Glomerular visceral epithelial cell (primary cell): Measurements from ENCODE around the gene OXCT1.
"Not testable (repeated sequence)": the region's sequence is repeated elsewhere in the genome, so short reads cannot be mapped to it uniquely, and the experiment has no call there.

ENCODE experiments used
- DNase-seq: peaks from one replicate; pipeline ENCODE4 v3.0.0-alpha.2; 2016; ENCODE audit errors: extremely low spot score

Gene OXCT1

DNA sequence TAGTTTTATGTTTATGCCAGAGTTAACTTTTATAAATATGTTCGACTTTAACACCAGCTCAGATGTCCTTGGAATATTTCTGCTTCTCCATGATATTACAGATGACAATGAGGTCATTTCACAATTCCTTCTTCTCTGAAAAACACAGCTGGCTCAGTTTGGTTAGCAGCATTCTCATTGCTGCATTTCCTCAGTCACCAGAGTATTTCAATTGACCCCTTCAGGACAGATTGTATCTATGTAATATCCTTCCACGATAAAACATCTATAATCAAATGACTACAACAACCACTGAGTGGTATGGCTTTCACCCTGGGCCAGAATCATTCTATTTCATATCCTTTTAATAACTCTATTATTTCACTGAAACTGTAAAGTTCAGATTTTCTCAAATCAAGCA, 148.7 kb downstream of the OXCT1 start:
- no peak for DNase-seq

DNA sequence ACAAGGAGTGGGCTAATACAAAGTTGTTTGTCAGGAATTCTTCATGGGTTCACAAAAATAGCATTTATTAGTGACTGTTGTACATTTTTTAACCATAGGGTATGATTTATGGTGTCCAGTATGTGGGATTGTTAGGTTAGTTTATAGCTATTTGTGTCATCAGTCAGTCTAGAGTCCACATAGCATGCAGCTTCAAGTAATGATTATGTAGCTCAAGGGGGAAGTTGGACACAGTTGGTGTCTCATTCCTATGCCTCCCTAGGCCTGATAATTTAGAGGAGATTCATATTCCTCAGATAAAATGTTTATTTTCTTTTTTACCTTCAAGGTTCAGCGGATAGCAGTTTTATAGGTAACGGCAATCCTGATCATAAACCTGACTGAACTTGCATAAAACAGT, 153.8 kb downstream of the OXCT1 start:
- DNase-seq, result no peak

DNA sequence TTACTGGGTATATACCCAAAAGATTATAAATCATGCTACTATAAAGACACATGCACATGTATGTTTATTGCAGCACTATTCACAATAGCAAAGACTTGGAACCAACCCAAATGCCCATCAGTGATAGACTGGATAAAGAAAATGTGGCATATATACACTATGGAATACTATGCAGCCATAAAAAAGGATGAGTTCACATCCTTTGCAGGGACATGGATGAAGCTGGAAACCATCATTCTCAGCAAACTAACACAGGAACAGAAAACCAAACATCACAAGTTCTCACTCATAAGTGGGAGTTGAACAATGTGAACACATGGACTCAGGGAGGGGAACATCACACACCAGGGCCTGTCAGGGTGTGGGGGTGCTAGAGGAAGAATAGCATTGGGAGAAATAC, 155.8 kb downstream of the OXCT1 start:
- DNase-seq, result not testable (repeated sequence)

DNA sequence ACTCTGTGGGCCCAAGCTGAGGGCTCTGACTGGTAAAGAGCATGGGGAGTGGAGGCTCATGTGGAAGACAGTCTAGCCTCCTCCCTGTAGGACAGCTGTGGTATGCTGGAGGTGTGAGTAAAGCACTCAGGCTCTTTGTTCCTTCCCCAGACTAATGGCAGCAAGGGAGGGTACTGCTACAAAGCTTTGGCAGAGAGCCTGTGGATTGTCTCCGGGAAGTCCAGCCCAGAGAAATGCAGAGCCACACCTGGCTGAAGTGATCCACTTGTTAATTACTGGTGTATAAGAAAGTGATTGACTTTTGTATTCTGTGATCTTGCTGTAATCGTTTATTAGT, 161.7 kb downstream of the OXCT1 start:
- no peak for DNase-seq

DNA sequence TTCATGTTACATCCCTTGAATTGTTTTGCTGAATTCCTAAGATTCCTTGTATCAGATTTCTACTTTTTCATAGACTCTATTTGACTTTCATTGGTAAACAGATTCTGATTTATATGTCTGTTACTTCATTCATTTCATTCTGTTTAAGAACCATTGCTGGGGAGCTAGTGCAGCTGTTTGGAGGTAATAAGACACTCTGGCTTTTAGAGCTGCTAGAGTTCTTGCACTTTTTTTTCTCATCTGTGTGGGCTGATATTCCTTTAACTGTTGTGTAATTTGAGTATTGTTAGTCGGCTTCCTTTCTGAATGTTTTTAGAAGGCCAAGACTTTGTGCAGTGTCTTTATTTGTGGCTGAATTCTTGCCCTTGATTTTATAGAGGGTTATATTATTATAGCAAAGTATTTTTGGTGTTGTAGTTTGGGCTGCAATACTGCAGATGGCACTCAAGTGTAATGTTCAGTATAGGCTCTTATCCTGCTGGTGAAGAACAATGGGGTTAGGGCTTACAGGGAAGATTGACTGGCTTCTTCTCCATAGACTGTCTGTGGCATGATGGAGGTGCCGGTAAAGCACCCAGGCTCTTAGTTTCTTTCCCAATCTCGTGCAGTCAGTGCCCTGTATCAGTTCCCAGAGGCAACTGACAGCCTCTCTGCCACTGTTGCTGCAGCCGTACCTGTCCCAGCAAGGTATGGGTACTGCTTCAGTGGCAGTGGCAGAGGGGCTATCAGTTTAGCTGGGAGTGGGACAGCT, 162.2 kb downstream of the OXCT1 start:
- peak; percentile 21 for DNase-seq

DNA sequence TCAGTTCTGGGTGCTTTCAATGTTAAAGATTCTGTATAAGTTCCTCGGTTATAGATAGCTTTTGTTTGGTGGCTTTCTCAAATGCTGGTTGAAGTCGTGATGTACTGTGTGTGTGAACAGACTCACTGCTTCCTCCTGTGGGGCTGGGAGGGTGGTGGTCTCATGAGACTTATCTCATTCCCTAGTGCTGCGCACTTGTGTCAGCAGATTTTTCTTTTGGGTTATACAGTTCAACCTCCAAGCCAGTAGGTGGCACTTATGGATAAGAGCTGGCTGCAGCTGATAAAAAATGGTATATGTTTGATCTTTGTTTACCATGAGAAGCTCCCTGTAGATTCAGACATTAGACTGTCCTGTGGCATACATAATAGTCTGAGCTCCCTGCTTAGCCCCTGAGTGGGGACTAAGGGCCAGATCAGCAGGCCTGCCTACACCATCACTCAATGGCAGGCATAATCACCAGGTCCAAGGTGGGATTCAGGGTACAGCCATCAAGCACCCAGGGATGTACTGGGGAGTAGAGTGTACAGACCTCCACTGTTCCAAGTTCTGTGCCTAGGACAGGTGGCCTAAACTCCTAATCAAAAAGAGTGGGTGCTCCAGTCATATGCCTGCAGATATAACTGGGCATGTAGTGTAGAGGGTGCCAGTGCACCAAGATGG, 174.2 kb downstream of the OXCT1 start:
- DNase-seq, result peak; percentile 31

DNA sequence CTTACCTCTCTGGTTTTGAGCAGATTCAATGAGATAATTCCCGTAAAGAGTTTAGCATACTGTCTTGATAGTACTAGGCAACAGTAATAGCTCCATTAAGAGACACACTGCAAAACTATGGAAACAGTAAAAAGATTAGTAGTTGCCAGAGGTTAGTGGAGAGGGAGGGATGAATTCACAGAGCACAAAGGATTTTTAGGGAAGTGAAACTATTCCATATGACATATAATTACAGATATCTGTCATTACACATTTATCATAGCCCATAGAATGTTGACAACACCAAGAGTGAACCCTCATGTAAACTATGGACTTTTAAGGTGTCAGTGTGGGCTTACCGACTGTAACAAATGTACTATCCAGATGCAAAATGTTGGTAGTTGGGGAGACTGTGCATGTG, 183.5 kb downstream of the OXCT1 start:
- no peak for DNase-seq

DNA sequence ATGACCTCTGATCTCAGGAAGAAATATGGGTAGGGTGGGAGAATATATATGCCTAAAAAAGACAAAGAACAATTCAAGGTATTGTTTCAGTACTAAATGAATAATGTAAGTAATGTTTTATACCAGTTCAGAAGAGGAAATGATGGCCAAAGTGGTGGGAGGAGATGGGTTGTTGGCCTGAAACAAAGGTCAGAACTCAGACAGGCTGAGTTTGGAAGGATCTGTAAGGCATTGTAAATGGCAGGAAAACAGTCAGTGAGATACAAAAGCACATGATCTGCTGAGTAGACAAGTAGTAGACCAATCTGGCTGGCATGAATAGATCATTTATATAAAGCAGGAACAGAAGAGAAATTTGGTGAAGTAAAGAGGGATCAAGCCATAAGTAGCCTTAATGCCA, 184.0 kb downstream of the OXCT1 start:
- DNase-seq, result no peak

DNA sequence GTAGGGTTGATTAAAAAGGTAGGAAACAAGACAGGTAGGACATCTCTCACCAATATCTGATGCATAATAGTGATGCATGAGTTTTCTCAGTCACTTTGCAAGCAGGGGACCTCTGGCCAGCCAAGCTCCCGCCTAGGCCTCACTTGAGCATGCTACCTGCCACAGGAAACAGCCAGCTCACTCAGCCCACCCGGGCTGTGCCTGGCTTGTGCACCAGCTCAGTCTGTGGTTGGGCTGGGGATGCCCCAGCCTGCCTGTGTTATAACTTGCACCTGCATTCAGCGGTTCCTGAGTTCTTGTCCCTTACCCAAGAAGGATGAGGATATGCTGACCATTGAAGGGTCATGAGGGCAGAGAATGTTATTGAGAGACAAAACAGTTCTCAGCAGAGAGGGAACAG, 187.0 kb downstream of the OXCT1 start:
- no peak for DNase-seq

DNA sequence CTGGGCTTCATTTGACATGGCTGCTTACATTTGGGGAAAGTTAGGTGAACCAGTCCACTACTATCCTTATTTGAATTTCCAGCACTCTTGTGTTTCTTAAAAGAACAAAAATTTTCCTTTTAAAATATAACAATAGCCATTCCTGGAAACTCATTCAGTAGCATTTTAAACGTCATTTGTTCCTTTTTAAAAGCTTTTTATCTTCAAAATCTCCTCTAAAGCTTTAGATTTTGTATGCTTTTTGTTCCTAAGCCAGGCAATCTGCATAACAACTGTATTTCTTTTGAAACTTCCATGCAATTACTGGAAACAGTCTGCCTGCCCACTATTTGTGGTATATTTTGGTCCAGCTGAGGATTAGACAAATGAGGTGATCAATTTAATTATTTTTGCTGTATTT, 187.6 kb downstream of the OXCT1 start:
- DNase-seq, result no peak

DNA sequence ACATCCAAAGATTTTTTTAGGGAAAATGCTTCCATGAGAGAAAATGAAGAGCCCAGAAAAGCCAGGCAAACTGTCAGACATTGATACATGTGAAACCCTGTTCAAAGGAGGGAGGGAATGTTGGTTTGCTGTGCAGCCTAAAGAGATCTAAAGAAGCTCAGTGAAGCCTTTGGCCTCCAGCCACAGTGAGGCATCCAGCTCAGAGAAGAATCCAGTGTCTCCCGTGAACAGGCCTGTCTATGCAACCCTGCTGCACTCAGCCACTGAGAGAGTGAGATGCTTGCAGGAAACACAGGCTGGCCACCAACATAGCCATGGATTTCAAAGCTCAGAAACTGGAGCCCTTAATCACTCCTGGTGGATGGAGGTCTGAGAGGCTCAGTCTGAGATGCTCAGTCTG, 188.4 kb downstream of the OXCT1 start:
- no peak for DNase-seq
